GM19372 (cell line): ENCODE measurements around the gene SLC6A4.
"Not testable (repeated sequence)": the region's sequence is repeated elsewhere in the genome, so short reads cannot be mapped to it uniquely, and the experiment has no call there.

ENCODE experiments used
- ATAC-seq: cut with Tn5 transposase; IDR thresholded peaks from one replicate; pipeline ENCODE4 v1.9.1; 2021; ENCODE audit warnings: mild to moderate bottlenecking, low read depth, moderate library complexity; ENCODE audit not compliant: unreplicated experiment

Gene SLC6A4

GRCh38 chr17:30187573-30187972 is 47.9 kb downstream of the SLC6A4 start:
- no peak for ATAC-seq

GRCh38 chr17:30186761-30187160 is 48.7 kb downstream of the SLC6A4 start:
- no peak for ATAC-seq

- no peak for ATAC-seq
Measured at GRCh38 chr17:30176855-30177254, 58.6 kb downstream of the SLC6A4 start.

GRCh38 chr17:30174556-30174955 is 60.9 kb downstream of the SLC6A4 start:
- no peak for ATAC-seq

- ATAC-seq, result peak; percentile 74
Measured at GRCh38 chr17:30173649-30174048, 61.8 kb downstream of the SLC6A4 start.

GRCh38 chr17:30172560-30172959 is 62.9 kb downstream of the SLC6A4 start:
- ATAC-seq, result no peak

- ATAC-seq, result no peak
Measured at GRCh38 chr17:30170415-30170987, 65.0 kb downstream of the SLC6A4 start.

GRCh38 chr17:30165960-30166359 is 69.5 kb downstream of the SLC6A4 start:
- ATAC-seq, result no peak

GRCh38 chr17:30165147-30165546 is 70.3 kb downstream of the SLC6A4 start:
- ATAC-seq, result no peak

- ATAC-seq, result no peak
Measured at GRCh38 chr17:30164531-30164930, 71.0 kb downstream of the SLC6A4 start.

- ATAC-seq, result no peak
Measured at GRCh38 chr17:30161601-30162000, 73.9 kb downstream of the SLC6A4 start.

- ATAC-seq, result no peak
Measured at GRCh38 chr17:30160419-30161172, 74.9 kb downstream of the SLC6A4 start.

GRCh38 chr17:30158896-30159625 is 76.4 kb downstream of the SLC6A4 start:
- ATAC-seq, result no peak

GRCh38 chr17:30155389-30155788 is 80.1 kb downstream of the SLC6A4 start:
- no peak for ATAC-seq

- no peak for ATAC-seq
Measured at GRCh38 chr17:30153463-30153862, 82.0 kb downstream of the SLC6A4 start.

- no peak for ATAC-seq
Measured at GRCh38 chr17:30151471-30151870, 84.0 kb downstream of the SLC6A4 start.

GRCh38 chr17:30148376-30148775 is 87.1 kb downstream of the SLC6A4 start:
- no peak for ATAC-seq

- not testable (repeated sequence) for ATAC-seq
Measured at GRCh38 chr17:30147860-30148259, 87.6 kb downstream of the SLC6A4 start.
